ENCODE results near the gene HSPA12B. TPM values are rescaled to one million over a fixed set of nuclear protein-coding genes. Genes with fewer than 3 reads are reported as not detected.
A peak's percentile ranks its signal among the peaks of the same experiment; 100 is the strongest.
"Not testable (repeated sequence)": the region's sequence is repeated elsewhere in the genome, so short reads cannot be mapped to it uniquely, and the experiment has no call there.

Gene HSPA12B
- total RNA-seq, 1 donor from 2014 or later: 64.8 TPM

GRCh38 chr20:3785240-3786125, 53.0 kb downstream of the HSPA12B start:
- Histone ChIP-seq H3K27me3 (no peaks in the 10 kb centered on the region), H3K36me3 (peaks cover 0 to 12% of the 10 kb centered on the region in 2 donors), H3K9me3 (no peaks in the 10 kb centered on the region), H3K4me1 (peaks cover 20 to 31% of the 10 kb centered on the region in 2 donors), H3K4me3 (peak overlapping the region; percentile 67 to 94), H3K27ac (peak overlapping the region; percentile 82 to 89)
- no peak for TF ChIP-seq CTCF (IDR thresholded peaks at IDR 0.05)
- DNase-seq (ENCODE audit: low spot score in 2 of 2): no peak
- intact Hi-C loops (cut with DNase I): loop anchor here (1.0 to 2.0 kb wide), 4 partner anchors 17 to 385 kb away; partner anchors contain the start of genes AP5S1 and MAVS

- H3K36me3 ChIP-seq: peaks cover 0 to 12% of the 10 kb centered on the region in 2 donors
- peaks cover 20 to 26% of the 10 kb centered on the region in 2 donors for H3K4me1 ChIP-seq
- H3K27me3 ChIP-seq: no peaks in the 10 kb centered on the region
- intact Hi-C loops (cut with DNase I): loop anchor here (1.0 to 2.0 kb wide), 4 partner anchors 18 to 385 kb away; partner anchors contain the start of genes AP5S1 and MAVS
- peak overlapping the region; percentile 82 to 89 for H3K27ac ChIP-seq
- no peaks in the 10 kb centered on the region for H3K9me3 ChIP-seq
- H3K4me3 ChIP-seq: peak overlapping the region; percentile 67 to 94
- DNase-seq (ENCODE audit: low spot score in 2 of 2): peak in 1 of 2 donors; percentile 74
- TF ChIP-seq CTCF (IDR thresholded peaks at IDR 0.05): peak in 1 of 3 experiments; percentile 9
Measured at GRCh38 chr20:3786126-3786484, 53.6 kb downstream of the HSPA12B start.

GRCh38 chr20:3786665-3787323, 54.3 kb downstream of the HSPA12B start, which contains the start of gene CENPB:
CENPB (minus strand) TSS chr20:3786740; CDS start chr20:3786483, 257 bp downstream.
- DNase-seq (ENCODE audit: low spot score in 2 of 2): peak; percentile 47 to 93
- H3K4me1 ChIP-seq: peaks cover 20 to 25% of the 10 kb centered on the region in 2 donors
- intact Hi-C loops (cut with DNase I): loop anchor here (1.0 to 2.0 kb wide), 4 partner anchors 18 to 384 kb away; partner anchors contain the start of genes AP5S1 and MAVS
- no peaks in the 10 kb centered on the region for H3K27me3 ChIP-seq
- H3K9me3 ChIP-seq: no peaks in the 10 kb centered on the region
- H3K27ac ChIP-seq: peak within 1 kb of the TSS; percentile 82 to 89
- peak; percentile 63 to 73 (median 68) for TF ChIP-seq CTCF (IDR thresholded peaks at IDR 0.05)
- H3K36me3 ChIP-seq: peaks cover 0 to 12% of the 10 kb centered on the region in 2 donors
- peak within 1 kb of the TSS; percentile 67 to 94 for H3K4me3 ChIP-seq

- TF ChIP-seq CTCF (IDR thresholded peaks at IDR 0.05): no peak
- DNase-seq (ENCODE audit: low spot score in 2 of 2): no peak
- Histone ChIP-seq H3K27me3 (no peaks in the 10 kb centered on the region), H3K4me1 (peaks cover 20 to 25% of the 10 kb centered on the region in 2 donors), H3K36me3 (peaks cover 0 to 12% of the 10 kb centered on the region in 2 donors), H3K27ac (peak overlapping the region in 1 of 2 donors; percentile 26), H3K9me3 (no peaks in the 10 kb centered on the region), H3K4me3 (peak overlapping the region in 1 of 2 donors; percentile 48)
- intact Hi-C loops (cut with DNase I): loop anchor here (2.0 kb wide), 2 partner anchors 59 to 383 kb away; partner anchors contain the start of gene MAVS
Measured at GRCh38 chr20:3787324-3788014, 55.0 kb downstream of the HSPA12B start.

GRCh38 chr20:3788685-3789155, 56.2 kb downstream of the HSPA12B start:
- TF ChIP-seq CTCF (IDR thresholded peaks at IDR 0.05): no peak
- H3K4me1 ChIP-seq: peaks cover 20% of the 10 kb centered on the region in 2 donors
- no peaks in the 10 kb centered on the region for H3K9me3 ChIP-seq
- peaks cover 0 to 9% of the 10 kb centered on the region in 2 donors for H3K36me3 ChIP-seq
- no peak for DNase-seq (ENCODE audit: low spot score in 2 of 2)
- H3K27me3 ChIP-seq: no peaks in the 10 kb centered on the region
- no peak overlapping the region for H3K4me3 ChIP-seq
- intact Hi-C loops (cut with DNase I): no loop called here
- no peak overlapping the region for H3K27ac ChIP-seq

GRCh38 chr20:3789201-3789600, 56.7 kb downstream of the HSPA12B start:
- H3K27ac ChIP-seq; H3K4me3 ChIP-seq; intact Hi-C loops (cut with DNase I); H3K27me3 ChIP-seq; H3K36me3 ChIP-seq; DNase-seq (ENCODE audit: low spot score in 2 of 2); H3K9me3 ChIP-seq: not testable (repeated sequence)
- H3K4me1 ChIP-seq: peaks cover 16% of the 10 kb centered on the region in 2 donors

GRCh38 chr20:3794168-3794567, 61.7 kb downstream of the HSPA12B start:
- DNase-seq (ENCODE audit: low spot score in 2 of 2); H3K4me3 ChIP-seq; H3K27me3 ChIP-seq; H3K9me3 ChIP-seq; intact Hi-C loops (cut with DNase I); H3K36me3 ChIP-seq; H3K27ac ChIP-seq: not testable (repeated sequence)
- peaks cover 14 to 27% of the 10 kb centered on the region in 2 donors for H3K4me1 ChIP-seq
